Testis (tissue), 3 donors: ENCODE results near the gene COQ8B. TPM values are rescaled to one million over a fixed set of nuclear protein-coding genes. Genes with fewer than 3 reads are reported as not detected.

ENCODE experiments used
- DNase-seq: peaks from one replicate; pipeline ENCODE4 v3.0.0-alpha.2; 2019
- H3K27ac ChIP-seq, 2 donors: fragments of 200-600 bp; sonication (generic); one replicate each; pipeline ENCODE4 v1.5.1; 2019
- H3K27me3 ChIP-seq: fragments of 200-600 bp; sonication (generic); one replicate; pipeline ENCODE4 v1.5.1; 2019
- H3K36me3 ChIP-seq: fragments of 200-600 bp; sonication (generic); one replicate; pipeline ENCODE4 v1.5.1; 2017; ENCODE audit warnings: low read depth; ENCODE audit errors: missing control alignments
- H3K4me1 ChIP-seq: fragments of 200-600 bp; sonication (generic); one replicate; pipeline ENCODE4 v1.5.1; 2019
- H3K4me3 ChIP-seq, 2 donors: fragments of 200-600 bp; sonication (generic); one replicate each; pipeline ENCODE4 v1.5.1; 2017 to 2019
- H3K9me3 ChIP-seq: fragments of 200-600 bp; sonication (generic); one replicate; pipeline ENCODE4 v1.5.1; 2017
- POLR2A ChIP-seq: fragments of 450-650 bp; IDR thresholded peaks from one replicate; pipeline ENCODE4 v1.6.1; 2017; ENCODE audit warnings: antibody characterized with exemption, mild to moderate bottlenecking, moderate library complexity
- WGBS, 2 donors: methylation state at CpG; one replicate each; pipeline ENCODE4 v1.1.5; 2018; 5-methylcytosine and 5-hydroxymethylcytosine counted together
- intact Hi-C: fragments of 100-400 bp; cut with DNase I; formaldehyde crosslinking; loops from one replicate; pipeline ENCODE4 v1.15.1; 2023; ENCODE audit warnings: low total_unique reads
- polyA plus RNA-seq: library from polyadenylated mRNA; stranded (reverse); fragments of 350-450 nt; fragmentation: Illumina TruSeq; extraction: RNeasy Lipid Tissue Mini Kit (QIAGEN cat#74804); gene quantifications from one replicate; pipeline ENCODE4 v1.2.3, GENCODE V29; 2014; ENCODE audit warnings: low read depth, low replicate concordance; ENCODE audit not compliant: insufficient read depth
- total RNA-seq, 2 donors: library from RNA; depleted of rRNA; stranded (reverse); fragments of >200 nt; gene quantifications; one replicate each; pipeline ENCODE4 v1.2.3, GENCODE V29; 2016
- TF ChIP-seq, protein P1 (sequence below), 3 experiments: fragments of 450-650 bp in 2 of 3; fragments of 200-600 bp in 1 of 3; sonication (generic) in 1 of 3; IDR thresholded peaks; one replicate each; pipeline ENCODE4 v1.5.1; 2016 to 2019; ENCODE audit warnings: antibody characterized with exemption in 3 of 3, mild to moderate bottlenecking in 2 of 3, moderate library complexity in 1 of 3

Gene COQ8B
- total and polyA plus RNA-seq, 3 donors from 2014 or later, result 43.8 to 71.7 (median 56.6) TPM

DNA sequence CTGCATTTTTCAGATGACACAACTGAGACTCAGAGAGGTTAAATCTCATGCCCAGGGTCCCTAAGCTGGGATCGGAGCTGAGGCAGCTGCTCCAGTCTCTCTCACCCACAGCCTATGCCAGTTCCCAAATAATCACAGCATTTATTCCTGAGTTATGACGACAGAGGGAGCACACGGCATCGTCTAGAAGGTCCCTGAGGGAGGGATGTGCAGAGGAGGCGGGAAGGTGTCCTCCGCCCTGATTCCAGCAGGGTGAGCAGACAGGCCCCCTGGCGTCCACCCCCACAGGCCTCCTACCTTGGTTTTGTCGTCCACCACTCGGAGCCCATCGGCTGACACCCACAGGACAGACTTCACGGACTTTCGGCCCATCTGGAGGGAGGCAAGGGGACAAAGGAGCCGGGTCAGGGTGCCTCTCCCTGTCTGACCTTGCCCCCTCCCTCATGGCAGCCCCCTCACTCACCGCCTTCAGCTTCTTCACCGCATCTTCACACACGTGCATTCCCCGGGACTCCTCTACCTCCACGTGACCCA, 34.2 kb downstream of the COQ8B start:
- intact Hi-C loops, result no loop called here
- Histone ChIP-seq H3K9me3 (no peaks in the 10 kb centered on the region), H3K36me3 (no peaks in the 10 kb centered on the region), H3K27ac (no peak overlapping the region), H3K27me3 (no peaks in the 10 kb centered on the region), H3K4me3 (no peak overlapping the region), H3K4me1 (no peaks in the 10 kb centered on the region)
- 86% methylated on average over 14 to 18 of the region's 18 CpGs for WGBS, 2 donors
- TF ChIP-seq, protein P1, sequence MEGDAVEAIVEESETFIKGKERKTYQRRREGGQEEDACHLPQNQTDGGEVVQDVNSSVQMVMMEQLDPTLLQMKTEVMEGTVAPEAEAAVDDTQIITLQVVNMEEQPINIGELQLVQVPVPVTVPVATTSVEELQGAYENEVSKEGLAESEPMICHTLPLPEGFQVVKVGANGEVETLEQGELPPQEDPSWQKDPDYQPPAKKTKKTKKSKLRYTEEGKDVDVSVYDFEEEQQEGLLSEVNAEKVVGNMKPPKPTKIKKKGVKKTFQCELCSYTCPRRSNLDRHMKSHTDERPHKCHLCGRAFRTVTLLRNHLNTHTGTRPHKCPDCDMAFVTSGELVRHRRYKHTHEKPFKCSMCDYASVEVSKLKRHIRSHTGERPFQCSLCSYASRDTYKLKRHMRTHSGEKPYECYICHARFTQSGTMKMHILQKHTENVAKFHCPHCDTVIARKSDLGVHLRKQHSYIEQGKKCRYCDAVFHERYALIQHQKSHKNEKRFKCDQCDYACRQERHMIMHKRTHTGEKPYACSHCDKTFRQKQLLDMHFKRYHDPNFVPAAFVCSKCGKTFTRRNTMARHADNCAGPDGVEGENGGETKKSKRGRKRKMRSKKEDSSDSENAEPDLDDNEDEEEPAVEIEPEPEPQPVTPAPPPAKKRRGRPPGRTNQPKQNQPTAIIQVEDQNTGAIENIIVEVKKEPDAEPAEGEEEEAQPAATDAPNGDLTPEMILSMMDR (IDR thresholded peaks at IDR 0.05), result no peak
- no peak for TF ChIP-seq POLR2A
- no peak for DNase-seq

GRCh38 chr19:40681039-40681438, 35.6 kb downstream of the COQ8B start:
- no peaks in the 10 kb centered on the region for H3K27me3 ChIP-seq
- DNase-seq, result no peak
- no peak overlapping the region for H3K4me3 ChIP-seq
- H3K4me1 ChIP-seq, result no peaks in the 10 kb centered on the region
- 81 to 93% methylated on average over 4 of the region's 4 CpGs for WGBS, 2 donors
- no peak for TF ChIP-seq POLR2A
- TF ChIP-seq, protein P1 (IDR thresholded peaks at IDR 0.05), result no peak
- no peaks in the 10 kb centered on the region for H3K36me3 ChIP-seq
- H3K9me3 ChIP-seq, result no peaks in the 10 kb centered on the region
- H3K27ac ChIP-seq, result no peak overlapping the region
- intact Hi-C loops, result no loop called here

GRCh38 chr19:40677156-40677555, 39.5 kb downstream of the COQ8B start:
- intact Hi-C loops, result no loop called here
- no peaks in the 10 kb centered on the region for H3K36me3 ChIP-seq
- WGBS, 2 donors, result 97% methylated on average over 14 to 23 of the region's 23 CpGs
- no peaks in the 10 kb centered on the region for H3K27me3 ChIP-seq
- DNase-seq, result no peak
- H3K9me3 ChIP-seq, result no peaks in the 10 kb centered on the region
- H3K4me3 ChIP-seq, result no peak overlapping the region
- TF ChIP-seq, protein P1 (IDR thresholded peaks at IDR 0.05), result no peak
- TF ChIP-seq POLR2A, result no peak
- H3K4me1 ChIP-seq, result no peaks in the 10 kb centered on the region
- H3K27ac ChIP-seq, result no peak overlapping the region

DNA sequence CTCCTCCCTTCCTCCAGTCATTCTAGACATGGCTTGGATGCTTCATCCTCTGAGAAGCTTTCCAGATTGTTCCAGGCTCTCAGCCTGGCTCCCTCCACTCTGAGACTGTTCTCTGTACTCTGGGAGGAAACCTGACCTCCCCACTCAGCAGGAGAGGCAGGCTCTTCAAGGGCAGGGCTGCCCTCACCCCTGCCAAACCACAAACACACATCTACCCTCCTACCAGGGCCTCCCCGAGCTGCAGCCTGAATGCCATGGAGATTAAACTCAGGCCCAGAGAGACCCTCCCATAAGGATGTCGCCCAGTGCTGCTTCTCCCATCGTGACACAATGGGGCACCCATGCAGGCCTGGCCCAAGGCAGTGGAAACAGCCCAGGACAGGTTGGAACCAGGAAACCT, 42.4 kb downstream of the COQ8B start:
- WGBS, 2 donors, result 67 to 84% methylated on average over 3 of the region's 3 CpGs
- TF ChIP-seq, protein P1 (IDR thresholded peaks at IDR 0.05), result no peak
- TF ChIP-seq POLR2A, result no peak
- no peak for DNase-seq
- Histone ChIP-seq H3K36me3 (no peaks in the 10 kb centered on the region), H3K4me3 (no peak overlapping the region), H3K27me3 (no peaks in the 10 kb centered on the region), H3K9me3 (no peaks in the 10 kb centered on the region), H3K27ac (no peak overlapping the region), H3K4me1 (no peaks in the 10 kb centered on the region)
- intact Hi-C loops, result no loop called here

DNA sequence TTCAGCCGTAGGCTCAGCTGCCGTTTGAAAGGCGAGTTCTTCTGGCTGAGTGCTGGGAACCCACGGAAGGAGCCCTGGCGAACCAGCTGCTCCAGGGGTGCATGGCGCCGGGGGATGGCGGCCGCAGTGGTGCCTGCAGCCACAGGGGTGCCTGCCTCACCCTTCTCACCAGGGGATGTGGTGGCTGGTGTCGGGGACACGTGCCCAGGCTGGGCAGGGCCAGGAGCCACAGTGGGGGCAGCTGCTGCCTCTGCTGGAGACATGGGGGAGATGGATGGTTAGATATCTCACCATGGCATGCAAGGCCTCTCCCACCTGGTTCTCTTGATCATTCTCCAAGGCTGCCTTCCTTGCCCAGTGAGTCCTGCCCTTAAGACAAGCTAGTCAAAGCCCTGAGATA, 43.3 kb downstream of the COQ8B start:
- no peaks in the 10 kb centered on the region for H3K27me3 ChIP-seq
- 96 to 98% methylated on average over 9 to 10 of the region's 11 CpGs for WGBS, 2 donors
- no peak overlapping the region for H3K4me3 ChIP-seq
- intact Hi-C loops, result no loop called here
- no peak for TF ChIP-seq POLR2A
- TF ChIP-seq, protein P1 (IDR thresholded peaks at IDR 0.05), result no peak
- no peak overlapping the region for H3K27ac ChIP-seq
- no peaks in the 10 kb centered on the region for H3K4me1 ChIP-seq
- H3K9me3 ChIP-seq, result no peaks in the 10 kb centered on the region
- DNase-seq, result no peak
- H3K36me3 ChIP-seq, result no peaks in the 10 kb centered on the region
